Chondrocyte (in vitro differentiated cells): ENCODE data around the gene EPB41L4A. TPM values are rescaled to one million over a fixed set of nuclear protein-coding genes. Genes with fewer than 3 reads are reported as not detected.

Source experiments
- DNase-seq: peaks from one replicate; pipeline ENCODE4 v3.0.0; 2021; ENCODE audit warnings: mixed read lengths, low spot score
- H3K27ac Mint-ChIP-seq: one replicate; pipeline ENCODE4 v1.8.0; 2021; ENCODE audit warnings: mild to moderate bottlenecking, moderate library complexity, mixed read lengths; ENCODE audit not compliant: unreplicated experiment
- H3K27me3 Mint-ChIP-seq: 2 replicates; pipeline ENCODE4 v1.8.0; 2021; ENCODE audit warnings: low read depth, mixed read lengths
- H3K36me3 Mint-ChIP-seq: 2 replicates; pipeline ENCODE4 v1.8.0; 2021; ENCODE audit warnings: low read depth, mixed read lengths
- H3K4me1 Mint-ChIP-seq: 2 replicates; pipeline ENCODE4 v1.8.0; 2021; ENCODE audit warnings: low read depth, mild to moderate bottlenecking, mixed read lengths
- H3K4me3 Mint-ChIP-seq: one replicate; pipeline ENCODE4 v1.8.0; 2021; ENCODE audit warnings: mild to moderate bottlenecking, moderate library complexity, mixed read lengths; ENCODE audit not compliant: unreplicated experiment
- H3K9me3 Mint-ChIP-seq: 2 replicates; pipeline ENCODE4 v1.8.0; 2021; ENCODE audit warnings: low read depth, mixed read lengths
- CTCF ChIP-seq: fragments of 200-600 bp; sonication (generic); IDR thresholded peaks from 2 replicates; pipeline ENCODE4 v1.5.0; 2021; ENCODE audit warnings: antibody characterized with exemption, mild to moderate bottlenecking, moderate library complexity
- total RNA-seq: library from RNA; stranded (reverse); gene quantifications from 3 replicates; pipeline ENCODE4 v1.2.1, GENCODE V29; 2021

EPB41L4A gene
- total RNA-seq, 1 donor from 2014 or later: 3.9 TPM

- no peak for DNase-seq
- no peak overlapping the region for H3K27ac Mint-ChIP-seq
- H3K4me1 Mint-ChIP-seq: peaks cover 11% of the 10 kb centered on the region
- peaks cover 8% of the 10 kb centered on the region for H3K27me3 Mint-ChIP-seq
- H3K36me3 Mint-ChIP-seq: no peaks in the 10 kb centered on the region
- no peak for TF ChIP-seq CTCF
- H3K9me3 Mint-ChIP-seq: no peaks in the 10 kb centered on the region
- no peak overlapping the region for H3K4me3 Mint-ChIP-seq
Observed at GRCh38 chr5:112411903-112412302, 7.2 kb downstream of the EPB41L4A start.

- no peaks in the 10 kb centered on the region for H3K9me3 Mint-ChIP-seq
- no peak overlapping the region for H3K27ac Mint-ChIP-seq
- TF ChIP-seq CTCF: no peak
- H3K4me3 Mint-ChIP-seq: no peak overlapping the region
- no peaks in the 10 kb centered on the region for H3K27me3 Mint-ChIP-seq
- peaks cover 13% of the 10 kb centered on the region for H3K4me1 Mint-ChIP-seq
- H3K36me3 Mint-ChIP-seq: no peaks in the 10 kb centered on the region
- DNase-seq: no peak
Observed at GRCh38 chr5:112407666-112408065, 11.4 kb downstream of the EPB41L4A start.

- Mint-ChIP-seq H3K4me1 (peaks cover 10% of the 10 kb centered on the region), H3K4me3 (no peak overlapping the region), H3K36me3 (no peaks in the 10 kb centered on the region), H3K27ac (no peak overlapping the region), H3K27me3 (no peaks in the 10 kb centered on the region), H3K9me3 (no peaks in the 10 kb centered on the region)
- no peak for TF ChIP-seq CTCF
- DNase-seq: no peak
Observed at GRCh38 chr5:112407240-112407639, 11.8 kb downstream of the EPB41L4A start.

GRCh38 chr5:112403069-112403468 lies 16.0 kb downstream of the EPB41L4A start:
- TF ChIP-seq CTCF: no peak
- Mint-ChIP-seq H3K27ac (no peak overlapping the region), H3K9me3 (no peaks in the 10 kb centered on the region), H3K36me3 (no peaks in the 10 kb centered on the region), H3K27me3 (no peaks in the 10 kb centered on the region), H3K4me3 (no peak overlapping the region), H3K4me1 (peaks cover 10% of the 10 kb centered on the region)
- no peak for DNase-seq

GRCh38 chr5:112401924-112402323 lies 17.2 kb downstream of the EPB41L4A start:
- peaks cover 2% of the 10 kb centered on the region for H3K4me1 Mint-ChIP-seq

More at GRCh38 chr5:112401924-112402323, 17.2 kb downstream of the EPB41L4A start:
- Mint-ChIP-seq H3K27me3 (no peaks in the 10 kb centered on the region), H3K4me3 (no peak overlapping the region), H3K27ac (no peak overlapping the region), H3K36me3 (no peaks in the 10 kb centered on the region), H3K9me3 (no peaks in the 10 kb centered on the region)
- TF ChIP-seq CTCF: no peak
- no peak for DNase-seq
